Stimulated activated CD8-positive, alpha-beta memory T cell treated with anti-CD3 and anti-CD28 coated beads, Interleukin-4, amount 100 ng/mL, for 1 hour (primary cell): Measurements from ENCODE around the gene C1orf216.
"Not testable (repeated sequence)": the region's sequence is repeated elsewhere in the genome, so short reads cannot be mapped to it uniquely, and the experiment has no call there.

Source experiments
- DNase-seq, 2 donors: peaks; one replicate each; pipeline ENCODE4 v3.0.0-alpha.2; 2020; ENCODE audit warnings: low read depth in 2 of 2, low spot score in 1 of 2

Gene C1orf216

DNA sequence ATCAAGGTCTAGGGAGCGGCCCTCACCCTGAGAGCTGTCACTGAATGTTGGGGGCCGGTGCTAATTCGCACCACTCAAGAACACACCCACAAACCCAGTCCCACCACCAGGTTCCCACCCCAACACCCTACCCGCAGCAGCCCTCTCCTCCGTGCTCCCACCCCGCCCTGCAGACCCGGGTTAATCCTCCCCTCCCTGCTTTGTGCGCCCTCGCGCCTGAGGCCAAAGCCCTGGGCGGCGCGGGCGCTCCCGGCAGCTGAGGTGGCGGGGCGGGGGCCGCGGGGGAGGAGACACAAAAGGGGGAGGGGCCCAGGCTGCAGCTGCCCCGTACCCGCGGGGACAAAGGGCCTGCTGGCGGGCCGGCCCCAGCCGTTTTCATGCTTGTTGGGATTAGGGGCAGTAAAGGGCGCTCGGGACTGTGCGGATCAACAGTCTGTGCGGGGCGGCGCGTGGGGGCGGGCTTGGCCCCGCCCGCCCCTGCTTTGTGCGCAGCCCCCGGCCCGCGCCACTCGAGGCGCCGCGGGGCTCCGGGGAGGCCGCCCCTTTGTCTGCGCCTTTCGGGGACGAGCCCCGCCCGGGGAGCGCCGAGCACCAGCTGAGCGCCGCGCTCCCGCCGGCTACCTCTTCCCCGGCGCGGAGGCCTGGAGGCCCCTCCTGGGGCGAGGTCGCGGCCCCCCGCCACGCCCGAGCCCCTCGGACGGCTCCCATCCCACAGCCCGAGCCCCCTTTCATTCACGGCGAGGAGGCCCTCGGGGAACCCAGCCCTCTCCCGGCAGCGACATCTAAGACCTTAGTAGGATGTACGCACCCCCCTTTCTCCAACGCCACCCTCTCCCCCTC, 10.9 kb downstream of the C1orf216 start:
- no peak for DNase-seq

- DNase-seq: no peak
Measured at GRCh38 chr1:35706846-35707600, 11.7 kb downstream of the C1orf216 start.

DNA sequence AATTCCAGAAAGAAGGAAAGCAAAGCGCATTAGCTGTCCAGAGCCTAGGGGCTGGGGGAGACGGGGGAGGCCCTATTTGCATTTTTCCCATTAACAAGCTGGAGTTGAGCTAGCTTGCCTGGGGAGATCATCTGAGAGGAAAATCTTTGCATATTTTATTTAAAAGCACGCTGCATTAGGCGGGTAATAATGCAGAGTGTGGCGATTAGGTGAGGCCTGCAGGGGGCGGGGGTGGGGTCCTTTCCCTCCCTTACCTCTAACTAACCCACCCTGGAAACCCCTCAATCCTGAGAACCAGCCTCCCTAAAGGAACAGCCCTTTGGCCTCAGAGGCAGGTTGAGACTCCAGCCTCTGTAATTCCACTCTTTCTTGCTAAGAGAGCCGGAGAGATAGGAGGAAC, 16.2 kb downstream of the C1orf216 start:
- DNase-seq: no peak

DNA sequence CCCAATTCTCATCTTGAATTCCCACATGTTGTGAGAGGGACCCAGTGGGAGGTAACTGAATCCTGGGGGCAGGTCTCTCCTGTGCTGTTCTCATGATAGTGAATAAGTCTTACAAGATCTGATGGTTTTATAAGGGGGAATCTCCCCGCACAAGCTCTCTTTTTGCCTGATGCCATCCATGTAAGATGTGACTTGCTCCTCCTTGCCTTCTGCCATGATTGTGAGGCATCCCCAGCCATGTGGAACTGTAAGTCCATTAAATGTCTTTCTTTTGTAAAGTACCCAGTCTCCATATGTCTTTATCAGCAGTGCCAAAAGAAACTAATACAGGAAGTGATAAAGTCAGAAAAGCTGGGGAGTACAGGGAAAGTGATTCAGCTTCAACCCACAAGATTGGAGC, 19.5 kb downstream of the C1orf216 start:
- not testable (repeated sequence) for DNase-seq

DNA sequence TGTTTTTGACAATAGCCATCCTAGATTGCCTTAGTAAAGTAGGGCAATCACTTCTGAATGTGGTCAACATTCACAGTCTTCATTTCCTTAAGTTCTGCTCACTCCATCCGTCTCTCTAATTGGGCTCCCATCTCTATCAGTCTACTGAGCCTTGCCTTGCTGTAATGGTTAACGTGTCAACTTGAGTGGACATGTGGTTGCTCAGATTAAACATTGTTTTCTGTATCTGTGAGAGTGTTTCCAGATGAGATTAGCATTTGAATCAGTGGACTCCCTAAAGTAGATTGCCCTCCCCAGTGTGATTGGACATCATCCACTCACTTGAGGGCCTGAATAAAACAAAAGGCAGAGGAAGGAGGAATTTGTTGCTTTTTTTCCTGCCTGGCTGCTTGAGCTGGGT, 26.4 kb downstream of the C1orf216 start:
- no peak for DNase-seq

- no peak for DNase-seq
Measured at GRCh38 chr1:35691571-35692220, 27.0 kb downstream of the C1orf216 start.

GRCh38 chr1:35691080-35691479, 27.6 kb downstream of the C1orf216 start:
- no peak for DNase-seq

- DNase-seq: not testable (repeated sequence)
Measured at GRCh38 chr1:35690103-35690502, 28.6 kb downstream of the C1orf216 start.

- no peak for DNase-seq
Measured at GRCh38 chr1:35688161-35688560, 30.5 kb downstream of the C1orf216 start.

DNA sequence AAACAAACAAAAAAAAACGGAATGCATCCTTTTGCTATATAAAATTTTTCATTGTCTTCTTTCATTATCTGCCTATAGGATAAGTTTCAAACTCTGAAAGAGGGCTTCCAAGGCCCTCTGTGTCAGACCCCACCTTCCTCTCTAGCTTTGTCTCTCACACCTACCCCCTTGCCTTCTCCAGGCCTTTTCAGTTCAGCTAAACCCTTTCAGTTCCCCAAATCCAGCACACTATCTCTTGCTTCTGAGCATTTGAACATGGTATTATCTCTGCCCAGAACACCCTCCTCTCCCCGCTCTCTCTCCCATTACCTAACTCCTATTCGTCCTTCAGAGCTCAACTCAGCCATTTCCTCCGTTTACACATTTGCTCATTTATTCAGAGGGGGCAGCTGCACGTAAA, 35.7 kb downstream of the C1orf216 start:
- DNase-seq: no peak

DNA sequence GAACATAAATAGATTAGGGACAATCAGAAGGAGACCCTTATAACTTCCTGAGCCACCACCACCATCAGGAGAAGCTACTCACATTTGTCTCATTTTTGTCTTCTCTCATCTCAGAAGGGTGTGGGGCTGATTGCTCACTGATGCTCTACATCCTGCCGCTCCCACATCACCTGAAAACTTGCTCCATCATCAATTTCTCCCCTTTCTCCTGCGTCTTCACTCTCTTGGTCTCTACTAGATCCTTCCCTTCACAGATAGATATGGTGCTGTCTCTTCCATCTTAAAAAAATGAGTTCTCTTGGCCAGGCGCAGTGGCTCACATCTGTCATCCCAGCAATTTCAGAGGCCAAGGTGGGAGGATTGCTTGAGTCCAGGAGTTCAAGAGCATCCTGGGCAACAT, 38.4 kb downstream of the C1orf216 start:
- no peak for DNase-seq

DNA sequence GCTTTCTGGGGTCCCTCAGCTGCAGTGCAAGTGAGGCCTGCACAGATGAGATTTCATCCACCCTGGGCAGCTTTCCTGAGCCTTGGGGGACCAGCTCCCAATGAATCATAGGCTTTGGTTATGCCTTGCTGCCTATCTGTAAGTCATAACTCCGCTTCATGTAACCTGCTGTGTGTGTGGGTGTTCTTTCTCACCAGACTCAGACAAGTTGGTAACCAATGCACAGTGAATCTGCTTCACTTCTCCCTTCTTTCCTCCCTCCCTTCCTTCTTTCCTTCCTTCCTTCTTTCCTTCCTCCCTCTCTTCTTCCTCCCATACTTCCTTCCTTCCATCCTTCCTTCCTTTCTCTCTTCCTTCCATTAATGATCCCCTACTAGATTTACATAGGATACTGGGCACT, 42.9 kb downstream of the C1orf216 start:
- DNase-seq: no peak

GRCh38 chr1:35674111-35674510, 44.6 kb downstream of the C1orf216 start:
- no peak for DNase-seq

GRCh38 chr1:35672116-35672515, 46.6 kb downstream of the C1orf216 start:
- no peak for DNase-seq

DNA sequence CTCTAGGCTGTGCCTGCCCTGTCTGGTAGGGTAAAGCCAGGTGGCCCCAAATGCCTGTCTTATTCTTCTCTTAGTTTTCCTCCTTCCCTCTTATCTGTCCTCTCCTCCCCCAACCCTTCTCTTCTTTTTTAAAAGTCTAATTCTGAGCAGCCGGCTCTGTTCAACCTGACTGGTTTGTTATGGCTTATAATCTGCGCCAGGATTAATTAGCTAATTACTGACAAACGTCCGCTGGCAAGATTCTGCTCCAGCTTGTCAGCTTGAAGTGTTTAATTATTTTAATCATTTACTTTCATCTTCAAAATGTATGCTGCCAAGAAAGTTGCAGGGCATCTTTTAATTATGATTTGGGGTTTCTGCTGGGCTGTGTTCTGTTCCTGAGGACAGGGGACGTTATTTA, 50.2 kb downstream of the C1orf216 start:
- no peak for DNase-seq

DNA sequence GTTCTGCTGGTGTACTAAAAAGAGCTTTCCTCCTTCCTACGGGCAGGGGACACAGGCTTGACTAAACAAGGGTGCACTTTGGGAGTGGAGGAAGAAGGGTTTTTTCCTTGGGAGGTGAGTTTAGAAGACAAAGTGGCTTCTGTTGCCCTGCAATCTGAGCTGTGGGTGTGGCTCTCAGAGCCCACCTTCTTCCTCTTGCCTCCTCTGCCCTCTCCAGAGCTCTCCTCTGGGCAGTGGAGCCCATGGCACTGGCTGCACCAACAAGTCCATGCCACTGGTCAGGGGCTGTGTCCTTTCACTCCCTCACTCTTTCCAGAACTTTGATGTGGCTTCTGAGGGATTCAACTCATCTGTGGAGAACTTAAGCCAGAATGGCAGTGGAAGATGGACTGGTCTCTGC, 51.8 kb downstream of the C1orf216 start:
- no peak for DNase-seq

DNA sequence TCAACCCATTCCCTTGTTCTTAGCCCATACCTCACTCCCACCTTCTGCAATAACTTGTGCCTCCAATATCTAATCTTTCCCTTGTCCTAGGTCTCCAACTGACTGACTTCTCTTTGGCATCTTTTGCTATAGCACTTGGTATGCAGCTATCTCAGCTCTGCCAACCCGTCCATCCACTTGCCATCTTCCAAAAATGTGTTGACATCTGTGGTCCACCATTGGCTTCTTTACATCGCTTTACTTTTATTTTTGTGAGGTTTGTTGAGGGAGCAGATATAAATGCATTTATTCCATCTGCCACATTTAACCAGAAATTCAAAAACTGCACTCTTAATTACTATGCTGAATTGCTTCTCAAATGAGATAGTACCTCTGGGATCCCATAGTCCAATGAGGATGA, 52.5 kb downstream of the C1orf216 start:
- no peak for DNase-seq
